Tibial nerve (tissue), 3 donors: ENCODE measurements around the gene MED16.
"Not testable (repeated sequence)": the region's sequence is repeated elsewhere in the genome, so short reads cannot be mapped to it uniquely, and the experiment has no call there.

ENCODE experiments used
- POLR2A ChIP-seq, 2 donors: fragments of 450-650 bp; IDR thresholded peaks; one replicate each; pipeline ENCODE4 v1.6.1; 2017; ENCODE audit warnings: antibody characterized with exemption in 2 of 2, mild to moderate bottlenecking in 2 of 2, moderate library complexity in 2 of 2
- TF ChIP-seq, protein P1 (sequence below), 5 experiments: fragments of 200-600 bp in 3 of 5; fragments of 450-650 bp in 2 of 5; sonication (generic) in 3 of 5; IDR thresholded peaks; one replicate each; pipeline ENCODE4 v1.5.1; 2016 to 2019; ENCODE audit warnings: antibody characterized with exemption in 5 of 5, mild to moderate bottlenecking in 3 of 5, moderate library complexity in 2 of 5

DNA sequence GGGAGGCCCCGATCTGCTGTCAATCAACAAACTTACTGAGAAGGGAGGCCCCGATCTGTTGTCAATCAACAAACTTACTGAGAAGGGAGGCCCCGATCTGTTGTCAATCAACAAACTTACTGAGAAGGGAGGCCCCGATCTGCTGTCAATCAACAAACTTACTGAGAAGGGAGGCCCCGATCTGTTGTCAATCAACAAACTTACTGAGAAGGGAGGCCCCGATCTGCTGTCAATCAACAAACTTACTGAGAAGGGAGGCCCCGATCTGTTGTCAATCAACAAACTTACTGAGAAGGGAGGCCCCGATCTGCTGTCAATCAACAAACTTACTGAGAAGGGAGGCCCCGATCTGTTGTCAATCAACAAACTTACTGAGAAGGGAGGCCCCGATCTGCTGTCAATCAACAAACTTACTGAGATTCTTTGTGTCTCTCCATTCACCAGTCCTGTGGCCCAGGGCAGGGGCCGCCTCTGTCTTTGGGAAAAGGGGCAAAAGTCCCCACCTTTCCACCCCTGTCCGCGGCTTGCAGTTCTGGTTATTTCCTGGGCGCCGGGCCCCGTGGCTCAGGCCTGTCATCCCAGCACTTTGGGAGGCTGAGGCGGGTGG is 39.3 kb downstream of the MED16 start:
- TF ChIP-seq, protein P1, sequence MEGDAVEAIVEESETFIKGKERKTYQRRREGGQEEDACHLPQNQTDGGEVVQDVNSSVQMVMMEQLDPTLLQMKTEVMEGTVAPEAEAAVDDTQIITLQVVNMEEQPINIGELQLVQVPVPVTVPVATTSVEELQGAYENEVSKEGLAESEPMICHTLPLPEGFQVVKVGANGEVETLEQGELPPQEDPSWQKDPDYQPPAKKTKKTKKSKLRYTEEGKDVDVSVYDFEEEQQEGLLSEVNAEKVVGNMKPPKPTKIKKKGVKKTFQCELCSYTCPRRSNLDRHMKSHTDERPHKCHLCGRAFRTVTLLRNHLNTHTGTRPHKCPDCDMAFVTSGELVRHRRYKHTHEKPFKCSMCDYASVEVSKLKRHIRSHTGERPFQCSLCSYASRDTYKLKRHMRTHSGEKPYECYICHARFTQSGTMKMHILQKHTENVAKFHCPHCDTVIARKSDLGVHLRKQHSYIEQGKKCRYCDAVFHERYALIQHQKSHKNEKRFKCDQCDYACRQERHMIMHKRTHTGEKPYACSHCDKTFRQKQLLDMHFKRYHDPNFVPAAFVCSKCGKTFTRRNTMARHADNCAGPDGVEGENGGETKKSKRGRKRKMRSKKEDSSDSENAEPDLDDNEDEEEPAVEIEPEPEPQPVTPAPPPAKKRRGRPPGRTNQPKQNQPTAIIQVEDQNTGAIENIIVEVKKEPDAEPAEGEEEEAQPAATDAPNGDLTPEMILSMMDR (IDR thresholded peaks at IDR 0.05): not testable (repeated sequence)
- TF ChIP-seq POLR2A (IDR thresholded peaks at IDR 0.05): not testable (repeated sequence)
